ENCODE measurements around the gene ITGB1BP1.

Gene ITGB1BP1

GRCh38 chr2:9422321-9423099 lies 818 bp downstream of the ITGB1BP1 start:
- TF ChIP-seq REST (IDR thresholded peaks at IDR 0.05; ENCODE audit: insufficient read depth in 1 of 2, low read depth in 2 of 2, low read length in 2 of 2) (no peak), POLR2AphosphoS5 (IDR thresholded peaks at IDR 0.05; ENCODE audit: low read depth, low read length) (no peak), FOXP2 (optimal IDR thresholded peaks at IDR 0.05; ENCODE audit: borderline replicate concordance, extremely low read depth, extremely low read length, insufficient read depth) (no peak), SIN3A (IDR thresholded peaks at IDR 0.05; ENCODE audit: borderline replicate concordance, insufficient read depth, low read length) (no peak), TAF1 (IDR thresholded peaks at IDR 0.05; ENCODE audit: borderline replicate concordance, insufficient read depth, low read length) (no peak)

DNA sequence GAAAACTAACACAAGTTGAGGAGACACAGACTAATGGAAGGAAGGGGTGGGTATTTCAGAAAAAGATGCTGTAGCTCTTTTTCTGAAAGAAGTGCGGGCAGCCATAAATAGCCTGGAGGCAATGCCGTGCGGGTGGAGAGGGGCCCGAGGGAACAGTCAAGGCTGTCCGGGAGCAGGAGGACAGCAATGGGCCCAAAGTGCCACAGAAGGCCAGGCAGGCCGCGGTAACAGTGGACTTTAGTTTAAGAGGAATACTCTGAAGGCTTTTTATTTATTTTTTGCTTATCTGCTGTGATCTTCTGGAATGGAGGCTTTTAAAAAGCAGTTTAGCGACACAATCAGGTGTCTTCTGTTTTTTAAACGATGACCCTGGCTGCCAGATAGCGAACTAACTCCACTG lies 2.8 kb downstream of the ITGB1BP1 start:
- TF ChIP-seq FOXP2 (optimal IDR thresholded peaks at IDR 0.05; ENCODE audit: borderline replicate concordance, extremely low read depth, extremely low read length, insufficient read depth) (no peak), SIN3A (IDR thresholded peaks at IDR 0.05; ENCODE audit: borderline replicate concordance, insufficient read depth, low read length) (no peak), POLR2AphosphoS5 (IDR thresholded peaks at IDR 0.05; ENCODE audit: low read depth, low read length) (no peak), REST (IDR thresholded peaks at IDR 0.05; ENCODE audit: insufficient read depth in 1 of 2, low read depth in 2 of 2, low read length in 2 of 2) (no peak), TAF1 (IDR thresholded peaks at IDR 0.05; ENCODE audit: borderline replicate concordance, insufficient read depth, low read length) (no peak)

DNA sequence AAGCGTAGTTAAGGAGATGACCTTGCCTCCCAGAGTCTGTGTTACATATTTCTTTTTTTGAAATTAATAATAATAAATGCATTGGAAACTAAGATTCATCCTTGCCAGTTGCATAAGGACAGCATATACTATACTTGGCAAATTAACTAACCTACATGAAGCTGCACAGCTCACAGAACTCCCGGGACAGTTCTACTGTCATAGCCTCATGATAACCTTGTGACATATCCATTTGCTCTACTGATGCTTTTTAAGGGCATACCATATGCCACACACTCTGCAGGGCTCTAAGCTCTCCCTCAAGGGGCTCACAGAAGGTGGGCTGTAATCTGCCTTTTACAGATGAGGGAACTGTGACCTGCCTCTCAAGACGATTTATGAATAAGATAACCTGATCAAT lies 3.8 kb downstream of the ITGB1BP1 start:
- no peak for TF ChIP-seq FOXP2 (optimal IDR thresholded peaks at IDR 0.05; ENCODE audit: borderline replicate concordance, extremely low read depth, extremely low read length, insufficient read depth)
- no peak for TF ChIP-seq SIN3A (IDR thresholded peaks at IDR 0.05; ENCODE audit: borderline replicate concordance, insufficient read depth, low read length)
- no peak for TF ChIP-seq TAF1 (IDR thresholded peaks at IDR 0.05; ENCODE audit: borderline replicate concordance, insufficient read depth, low read length)

DNA sequence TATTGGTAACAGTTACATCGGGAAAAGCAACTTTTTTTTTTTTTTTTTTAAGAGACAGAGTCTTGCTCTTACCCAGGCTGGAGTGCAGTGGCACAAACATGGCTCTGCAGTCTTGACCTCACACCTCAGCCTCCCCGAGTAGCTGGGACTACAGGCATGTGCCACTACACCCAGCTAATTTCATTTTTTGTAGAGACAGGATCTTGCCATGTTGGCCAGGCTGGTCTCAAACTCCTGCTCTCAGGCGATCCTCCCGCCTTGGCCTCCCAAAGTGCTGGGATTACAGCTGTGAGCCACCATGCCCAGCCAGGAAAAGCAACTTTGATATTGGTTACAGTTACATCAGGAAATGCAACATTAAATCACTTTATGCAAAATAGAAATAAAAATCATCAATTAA lies 4.6 kb downstream of the ITGB1BP1 start:
- no peak for TF ChIP-seq SIN3A (IDR thresholded peaks at IDR 0.05; ENCODE audit: borderline replicate concordance, insufficient read depth, low read length)
- no peak for TF ChIP-seq FOXP2 (optimal IDR thresholded peaks at IDR 0.05; ENCODE audit: borderline replicate concordance, extremely low read depth, extremely low read length, insufficient read depth)
- TF ChIP-seq POLR2AphosphoS5 (IDR thresholded peaks at IDR 0.05; ENCODE audit: low read depth, low read length): no peak
- TF ChIP-seq REST (IDR thresholded peaks at IDR 0.05; ENCODE audit: insufficient read depth in 1 of 2, low read depth in 2 of 2, low read length in 2 of 2): no peak
- no peak for TF ChIP-seq TAF1 (IDR thresholded peaks at IDR 0.05; ENCODE audit: borderline replicate concordance, insufficient read depth, low read length)

- no peak for TF ChIP-seq TAF1 (IDR thresholded peaks at IDR 0.05; ENCODE audit: borderline replicate concordance, insufficient read depth, low read length)
- TF ChIP-seq SIN3A (IDR thresholded peaks at IDR 0.05; ENCODE audit: borderline replicate concordance, insufficient read depth, low read length): no peak
- no peak for TF ChIP-seq POLR2AphosphoS5 (IDR thresholded peaks at IDR 0.05; ENCODE audit: low read depth, low read length)
- no peak for TF ChIP-seq REST (IDR thresholded peaks at IDR 0.05; ENCODE audit: insufficient read depth in 1 of 2, low read depth in 2 of 2, low read length in 2 of 2)
- no peak for TF ChIP-seq FOXP2 (optimal IDR thresholded peaks at IDR 0.05; ENCODE audit: borderline replicate concordance, extremely low read depth, extremely low read length, insufficient read depth)
These were observed 5.6 kb downstream of the ITGB1BP1 start for GRCh38 chr2:9417725-9418124.

All from PFSK-1 (cell line).